Measurements from ENCODE around the gene TRAF2.

DNA sequence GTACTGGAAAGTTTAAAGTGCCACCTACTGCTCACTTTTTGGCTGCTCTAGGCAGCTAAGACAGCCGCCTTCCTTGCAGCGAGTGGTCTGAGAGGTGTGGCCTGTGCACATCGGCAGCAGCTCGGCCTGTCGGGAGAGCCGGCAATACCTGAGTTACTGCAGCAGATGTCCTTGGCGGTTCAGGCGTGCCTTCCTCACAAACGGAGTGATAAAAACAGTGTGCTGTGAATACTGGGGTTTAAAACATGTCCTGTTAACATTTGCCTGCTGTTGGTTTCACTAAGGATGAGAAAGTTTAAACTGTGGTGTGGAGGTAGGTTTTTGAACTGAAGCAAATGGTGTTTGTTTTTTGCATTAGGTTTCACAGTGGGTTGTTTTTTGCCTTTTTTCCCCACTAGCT, 12.9 kb downstream of the TRAF2 start:
- TF ChIP-seq EZH2 (IDR thresholded peaks at IDR 0.05; ENCODE audit: borderline replicate concordance, low read depth, low read length, poor library complexity, severe bottlenecking), result no peak
- TF ChIP-seq, protein P1, sequence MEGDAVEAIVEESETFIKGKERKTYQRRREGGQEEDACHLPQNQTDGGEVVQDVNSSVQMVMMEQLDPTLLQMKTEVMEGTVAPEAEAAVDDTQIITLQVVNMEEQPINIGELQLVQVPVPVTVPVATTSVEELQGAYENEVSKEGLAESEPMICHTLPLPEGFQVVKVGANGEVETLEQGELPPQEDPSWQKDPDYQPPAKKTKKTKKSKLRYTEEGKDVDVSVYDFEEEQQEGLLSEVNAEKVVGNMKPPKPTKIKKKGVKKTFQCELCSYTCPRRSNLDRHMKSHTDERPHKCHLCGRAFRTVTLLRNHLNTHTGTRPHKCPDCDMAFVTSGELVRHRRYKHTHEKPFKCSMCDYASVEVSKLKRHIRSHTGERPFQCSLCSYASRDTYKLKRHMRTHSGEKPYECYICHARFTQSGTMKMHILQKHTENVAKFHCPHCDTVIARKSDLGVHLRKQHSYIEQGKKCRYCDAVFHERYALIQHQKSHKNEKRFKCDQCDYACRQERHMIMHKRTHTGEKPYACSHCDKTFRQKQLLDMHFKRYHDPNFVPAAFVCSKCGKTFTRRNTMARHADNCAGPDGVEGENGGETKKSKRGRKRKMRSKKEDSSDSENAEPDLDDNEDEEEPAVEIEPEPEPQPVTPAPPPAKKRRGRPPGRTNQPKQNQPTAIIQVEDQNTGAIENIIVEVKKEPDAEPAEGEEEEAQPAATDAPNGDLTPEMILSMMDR (conservative IDR thresholded peaks at IDR 0.05; ENCODE audit: low read depth, low read length), result no peak
